ENCODE data around the gene DIP2C. TPM values are rescaled to one million over a fixed set of nuclear protein-coding genes. Genes with fewer than 3 reads are reported as not detected.

DIP2C gene
- polyA plus RNA-seq, 1 of the 3 experiments (the other 2 are of a cell fraction), result 8.7 TPM

GRCh38 chr10:661597-662222, 27.8 kb downstream of the DIP2C start:
- H4K20me1 ChIP-seq (ENCODE audit: insufficient read depth), result peaks cover 84% of the 10 kb centered on the region
- WGBS (ENCODE audit: low lambda C conversion rate), result 92% methylated on average over 15 of the region's 16 CpGs

GRCh38 chr10:660970-661596, 28.4 kb downstream of the DIP2C start:
- no peaks in the 10 kb centered on the region for H3K9me2 ChIP-seq
- ChIA-PET POLR2A (no interaction called here), CTCF (no interaction called here)
- no peaks in the 10 kb centered on the region for H3K36me3 ChIP-seq (replicated peaks in 1 of 2; ENCODE audit: control insufficient read depth in 1 of 2, insufficient read depth in 2 of 2, low read length in 1 of 2)
- H3K27me3 ChIP-seq (ENCODE audit: insufficient read depth), result no peaks in the 10 kb centered on the region
- H3K4me3 ChIP-seq (ENCODE audit: low read depth in 2 of 2, low read length in 1 of 2), result no peak overlapping the region
- no peak overlapping the region for H3K4me2 ChIP-seq
- 90% methylated on average over 9 of the region's 14 CpGs for WGBS (ENCODE audit: low lambda C conversion rate)
- H4K20me1 ChIP-seq (ENCODE audit: insufficient read depth), result peaks cover 84% of the 10 kb centered on the region
- H3K9ac ChIP-seq, result no peak overlapping the region
- no peak overlapping the region for H2AFZ ChIP-seq (ENCODE audit: low read depth)
- peaks cover 83% of the 10 kb centered on the region for H3K79me2 ChIP-seq (ENCODE audit: insufficient read depth)
- H3K4me1 ChIP-seq (ENCODE audit: control insufficient read depth in 1 of 2, insufficient read depth in 2 of 2, low read depth in 1 of 2, low read length in 1 of 2), result peaks cover 4% of the 10 kb centered on the region in 2 experiments; a peak in 1 of 4 replicates
- no peaks in the 10 kb centered on the region for H3K9me3 ChIP-seq
- TF ChIP-seq SMC3 (IDR thresholded peaks at IDR 0.05; ENCODE audit: low read depth, low read length) (no peak), FOXJ3 (CRISPR knock-in tag; IDR thresholded peaks at IDR 0.05) (no peak), RFX5 (IDR thresholded peaks at IDR 0.05; ENCODE audit: low read length) (no peak), IRF3 (IDR thresholded peaks at IDR 0.05; ENCODE audit: low read depth, low read length) (no peak), EZH2phosphoT487 (IDR thresholded peaks at IDR 0.05; ENCODE audit: borderline replicate concordance, low read depth) (no peak), TAF1 (IDR thresholded peaks at IDR 0.05; ENCODE audit: borderline replicate concordance, low read depth, low read length) (no peak), MXI1 (IDR thresholded peaks at IDR 0.05; ENCODE audit: low read depth, low read length) (no peak), EP300 (IDR thresholded peaks at IDR 0.05; ENCODE audit: borderline replicate concordance in 1 of 2, low read depth in 1 of 2, low read length in 1 of 2) (no peak), SIN3A (IDR thresholded peaks at IDR 0.05; ENCODE audit: borderline replicate concordance, low read depth, low read length) (no peak), RAD21 (IDR thresholded peaks at IDR 0.05; ENCODE audit: low read length) (no peak)
- DNase-seq, result no peak
- H3F3A ChIP-seq (replicated peaks; ENCODE audit: insufficient read depth), result no peaks in the 10 kb centered on the region
- no peak overlapping the region; a peak in 1 of 4 replicates for H3K27ac ChIP-seq (ENCODE audit: low read depth in 2 of 2, low read length in 1 of 2)

More at GRCh38 chr10:661597-662222, 27.8 kb downstream of the DIP2C start:
- H3K9me2 ChIP-seq, result no peaks in the 10 kb centered on the region
- no peak overlapping the region for H3K9ac ChIP-seq
- no peak overlapping the region for H3K27ac ChIP-seq (ENCODE audit: low read depth in 2 of 2, low read length in 1 of 2)
- H3K4me3 ChIP-seq (ENCODE audit: low read depth in 2 of 2, low read length in 1 of 2), result no peak overlapping the region
- no peaks in the 10 kb centered on the region for H3K36me3 ChIP-seq (replicated peaks in 1 of 2; ENCODE audit: control insufficient read depth in 1 of 2, insufficient read depth in 2 of 2, low read length in 1 of 2)
- H3K4me2 ChIP-seq, result no peak overlapping the region
- H3K9me3 ChIP-seq, result no peaks in the 10 kb centered on the region
- DNase-seq, result no peak
- no peaks in the 10 kb centered on the region for H3F3A ChIP-seq (replicated peaks; ENCODE audit: insufficient read depth)
- CTCF ChIA-PET, result no interaction called here
- POLR2A ChIA-PET, result no interaction called here
- TF ChIP-seq TEAD4 (IDR thresholded peaks at IDR 0.05; ENCODE audit: borderline replicate concordance, insufficient read depth) (no peak), RAD21 (IDR thresholded peaks at IDR 0.05; ENCODE audit: low read length) (no peak), USF2 (IDR thresholded peaks at IDR 0.05; ENCODE audit: borderline replicate concordance, low read depth, low read length) (no peak), YY1 (IDR thresholded peaks at IDR 0.05; ENCODE audit: low read depth) (no peak), TCF12 (IDR thresholded peaks at IDR 0.05) (no peak), RCOR1 (IDR thresholded peaks at IDR 0.05; ENCODE audit: low read length) (no peak), CTCF (IDR thresholded peaks at IDR 0.05) (no peak), JUND (IDR thresholded peaks at IDR 0.05) (no peak), MXI1 (IDR thresholded peaks at IDR 0.05; ENCODE audit: low read depth, low read length) (no peak), MAX (IDR thresholded peaks at IDR 0.05; ENCODE audit: low read depth) (no peak), TAF1 (IDR thresholded peaks at IDR 0.05; ENCODE audit: borderline replicate concordance, low read depth, low read length) (no peak)
- no peak overlapping the region for H2AFZ ChIP-seq (ENCODE audit: low read depth)
- no peaks in the 10 kb centered on the region for H3K27me3 ChIP-seq (ENCODE audit: insufficient read depth)
- H3K4me1 ChIP-seq (ENCODE audit: control insufficient read depth in 1 of 2, insufficient read depth in 2 of 2, low read depth in 1 of 2, low read length in 1 of 2), result peaks cover 4% of the 10 kb centered on the region in 2 experiments; a peak in 1 of 4 replicates
- peaks cover 82% of the 10 kb centered on the region for H3K79me2 ChIP-seq (ENCODE audit: insufficient read depth)
